Kidney glomerular epithelial cell (primary cell): ENCODE results near the gene CYB561.
A peak's percentile ranks its signal among the peaks of the same experiment; 100 is the strongest.

Source experiments
- DNase-seq: peaks from one replicate; lab custom pipeline; 2025; lab: John Stamatoyannopoulos, UW

The CYB561 gene

DNA sequence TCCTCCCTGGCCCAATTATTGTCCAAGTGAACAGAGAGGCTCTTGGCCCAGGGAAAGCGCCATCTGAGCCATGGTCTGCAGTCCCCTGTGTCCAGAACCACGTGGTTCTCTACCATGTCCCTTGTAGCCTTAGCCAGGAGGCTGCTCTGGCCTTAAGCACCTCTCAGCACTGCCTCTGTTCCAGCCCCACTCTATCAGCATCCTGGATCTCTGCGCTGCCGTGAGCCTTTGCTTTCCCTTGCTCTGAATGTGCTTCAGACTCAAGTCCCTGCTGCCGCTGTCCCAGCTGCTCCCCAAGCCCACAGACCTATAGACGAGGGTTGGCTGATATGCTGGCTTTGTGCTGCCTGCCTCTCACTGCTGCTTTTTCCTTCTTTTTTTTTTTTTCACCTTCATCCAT lies 33.9 kb downstream of the CYB561 start:
- DNase-seq, result no peak

DNA sequence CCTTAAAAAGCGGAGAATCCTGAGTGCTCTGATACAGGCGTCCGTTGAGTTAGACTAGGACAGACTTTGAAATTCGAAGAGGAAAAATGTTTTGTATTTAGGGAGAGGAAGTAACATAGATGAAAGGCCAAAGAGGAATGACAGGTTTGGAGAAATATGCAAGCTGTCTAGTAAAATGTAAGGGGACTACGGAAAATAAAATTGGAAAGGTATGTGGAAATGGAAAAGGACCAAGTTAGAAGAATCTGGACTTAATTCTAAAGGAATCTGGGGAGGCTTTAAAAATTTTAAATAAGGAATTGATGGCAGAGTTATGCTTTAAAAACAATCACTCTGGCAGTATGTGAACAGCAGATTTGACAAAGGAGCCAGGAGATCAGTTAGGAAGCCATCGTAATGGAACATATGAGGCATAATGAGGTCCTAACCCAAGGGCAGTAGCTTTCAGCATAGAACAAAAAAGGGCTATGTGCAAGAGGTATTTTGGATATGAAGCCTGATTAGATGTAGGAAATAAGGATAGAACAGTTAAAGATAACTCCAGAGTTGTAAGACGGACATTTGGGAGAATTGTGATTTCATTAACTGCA lies 38.3 kb downstream of the CYB561 start:
- DNase-seq, result no peak

DNA sequence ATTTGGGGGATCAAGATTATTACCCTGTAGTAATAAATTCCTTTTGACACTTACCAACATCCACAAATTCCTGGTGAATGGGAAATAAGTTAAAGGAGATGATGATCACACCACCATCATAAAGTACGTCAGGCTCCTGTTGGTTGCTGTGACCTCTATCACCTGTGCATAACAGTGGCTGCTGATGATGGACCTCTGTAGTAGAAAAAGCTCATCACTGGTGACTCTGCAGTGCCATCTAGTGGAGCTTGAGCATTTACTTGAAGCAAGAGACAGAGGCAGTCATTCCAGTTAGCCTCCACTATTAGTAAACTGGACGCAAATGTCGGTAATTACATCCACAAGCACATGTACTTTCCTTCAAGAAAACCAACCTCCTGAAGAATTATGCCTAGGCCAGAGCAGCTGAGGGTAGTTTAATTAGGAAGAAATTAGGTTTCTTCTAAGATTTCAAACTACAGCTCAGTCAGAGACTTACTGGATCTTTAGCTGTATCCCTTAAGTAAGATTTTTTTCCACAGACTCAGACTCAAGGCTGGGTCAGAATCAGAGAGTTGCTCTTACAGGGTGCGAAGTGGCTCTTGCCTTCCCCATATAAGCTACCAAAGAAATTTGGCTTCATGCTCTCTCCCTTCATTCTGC lies 39.3 kb downstream of the CYB561 start:
- peak; percentile 76 for DNase-seq

DNA sequence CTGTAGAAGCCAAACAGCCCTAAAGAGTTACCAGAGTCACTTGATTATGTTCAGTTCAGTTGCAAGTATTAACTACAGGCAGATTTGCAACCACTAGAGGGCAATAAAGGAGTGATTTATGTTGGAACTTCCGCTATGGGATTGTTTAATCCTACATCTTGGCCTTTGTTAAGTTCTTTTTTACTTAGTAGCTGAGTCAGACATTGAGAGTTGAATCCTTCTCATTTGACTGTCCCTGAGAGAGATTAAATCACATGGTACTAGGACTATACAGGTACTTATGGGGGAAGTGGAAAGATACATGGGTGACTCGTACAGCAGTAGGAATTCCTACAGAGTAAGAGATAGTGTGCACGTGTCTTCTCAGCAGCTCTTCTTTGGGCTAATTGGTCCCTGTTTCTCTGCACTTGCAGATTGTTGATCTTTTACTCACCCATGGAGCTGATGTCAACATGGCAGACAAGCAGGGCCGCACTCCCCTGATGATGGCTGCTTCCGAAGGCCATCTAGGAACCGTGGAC lies 40.3 kb downstream of the CYB561 start:
- DNase-seq, result peak; percentile 50

DNA sequence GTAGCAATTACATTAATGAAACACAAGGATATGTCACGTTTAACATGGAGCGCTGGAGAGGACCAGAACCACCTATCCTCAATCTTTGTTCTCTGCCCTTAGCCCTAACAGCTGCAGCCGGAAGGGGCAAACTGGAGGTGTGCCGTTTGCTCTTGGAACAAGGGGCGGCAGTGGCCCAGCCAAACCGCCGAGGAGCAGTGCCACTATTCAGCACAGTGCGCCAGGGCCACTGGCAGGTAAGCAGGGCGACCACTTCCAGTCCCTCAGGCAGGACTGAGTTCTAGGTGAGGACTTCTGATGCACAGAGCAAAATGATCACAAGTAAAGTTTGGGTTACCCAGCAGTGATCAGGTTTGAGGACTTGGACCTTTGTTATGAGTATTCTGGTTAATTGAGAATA lies 41.1 kb downstream of the CYB561 start:
- no peak for DNase-seq

DNA sequence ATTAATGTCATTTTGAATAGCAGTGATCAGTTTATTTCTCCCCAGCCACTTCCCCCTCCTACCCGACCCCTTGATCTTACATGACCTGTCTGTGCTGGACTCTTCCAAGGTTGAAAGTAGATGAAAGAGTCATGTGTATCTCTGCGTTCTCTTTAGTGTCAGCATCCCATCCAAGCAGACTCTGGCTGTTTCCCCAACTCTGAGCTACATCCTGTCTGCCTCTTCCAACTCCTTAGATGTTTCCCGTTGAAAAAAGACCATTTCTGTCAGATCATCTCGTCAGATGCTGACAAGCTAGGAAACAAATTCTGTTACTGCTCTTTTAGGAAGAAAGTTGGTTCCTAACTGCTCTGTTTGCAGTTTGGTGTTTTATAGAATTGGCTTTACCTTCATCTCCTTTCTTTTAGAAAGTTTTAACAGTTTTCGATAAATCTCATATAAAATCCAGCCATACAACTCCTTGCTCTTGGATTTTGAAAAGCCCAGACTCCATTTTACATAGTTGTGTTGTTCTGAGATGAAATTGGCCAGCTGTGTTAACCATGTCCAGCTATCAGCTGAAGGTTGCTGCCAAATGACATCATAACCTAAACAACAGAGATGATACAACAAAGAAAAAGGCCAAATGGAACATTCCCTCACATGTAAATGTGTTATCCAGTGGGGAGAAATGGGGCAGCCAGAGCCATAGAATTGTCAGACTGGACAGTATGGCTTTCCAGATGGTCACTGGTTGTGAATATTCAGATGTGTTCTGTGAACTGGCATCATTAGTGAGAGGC lies 43.5 kb downstream of the CYB561 start:
- DNase-seq, result no peak

DNA sequence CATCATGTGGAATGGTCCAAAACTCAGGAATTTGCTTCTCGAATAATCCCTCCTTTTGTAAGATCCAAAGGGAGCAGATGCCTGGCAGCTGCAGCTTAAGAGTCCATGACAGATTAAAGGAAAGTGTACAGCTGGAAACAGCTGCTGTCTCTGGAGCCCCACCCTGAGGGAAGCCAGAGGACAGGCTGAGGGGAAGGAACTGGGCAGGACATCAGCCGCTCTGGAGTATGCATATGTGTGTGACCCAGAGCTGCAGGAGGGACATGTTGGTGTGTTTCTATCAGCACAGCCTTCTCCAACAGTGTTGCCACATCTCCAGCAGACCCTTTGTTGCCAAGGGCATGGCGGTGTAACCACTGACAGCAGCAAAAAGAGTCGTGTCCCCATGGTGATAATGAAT lies 46.2 kb downstream of the CYB561 start:
- no peak for DNase-seq

DNA sequence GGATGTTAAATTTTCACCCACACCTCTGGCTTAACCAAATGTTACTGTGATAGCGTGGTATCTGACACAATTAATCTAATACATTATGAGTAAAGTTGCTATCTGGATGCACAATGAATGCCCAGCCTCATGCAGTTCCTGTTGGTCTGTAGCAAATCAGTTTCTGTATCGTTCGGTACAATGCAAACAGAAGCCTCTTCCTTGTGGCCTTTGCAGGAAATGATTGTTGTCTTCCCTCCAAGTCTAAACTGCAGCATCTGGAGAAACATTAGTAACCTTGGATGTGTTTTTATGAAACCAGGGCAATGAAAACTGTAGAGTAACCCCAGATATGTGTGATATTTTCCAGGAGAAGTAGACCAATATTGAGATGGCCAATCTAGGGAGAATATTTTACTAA lies 46.8 kb downstream of the CYB561 start:
- no peak for DNase-seq

DNA sequence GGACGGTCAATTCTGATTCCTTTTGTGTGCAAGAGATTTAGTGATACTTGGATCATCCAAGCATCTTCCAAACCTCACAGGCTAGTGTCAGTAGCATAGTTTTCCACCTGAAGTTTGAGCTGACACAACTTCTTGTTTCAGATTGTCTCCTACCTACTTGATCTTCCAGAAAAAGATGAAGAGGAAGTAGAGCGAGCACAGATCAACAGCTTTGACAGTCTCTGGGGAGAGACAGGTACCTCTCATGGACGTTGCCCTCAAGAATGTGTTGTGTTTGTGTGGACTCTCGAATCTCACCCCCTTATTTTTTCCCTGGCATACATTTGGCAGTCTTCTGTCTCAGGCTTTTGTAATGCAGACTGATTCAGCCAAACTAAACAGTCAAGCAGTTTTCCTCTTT lies 47.4 kb downstream of the CYB561 start:
- DNase-seq, result no peak

DNA sequence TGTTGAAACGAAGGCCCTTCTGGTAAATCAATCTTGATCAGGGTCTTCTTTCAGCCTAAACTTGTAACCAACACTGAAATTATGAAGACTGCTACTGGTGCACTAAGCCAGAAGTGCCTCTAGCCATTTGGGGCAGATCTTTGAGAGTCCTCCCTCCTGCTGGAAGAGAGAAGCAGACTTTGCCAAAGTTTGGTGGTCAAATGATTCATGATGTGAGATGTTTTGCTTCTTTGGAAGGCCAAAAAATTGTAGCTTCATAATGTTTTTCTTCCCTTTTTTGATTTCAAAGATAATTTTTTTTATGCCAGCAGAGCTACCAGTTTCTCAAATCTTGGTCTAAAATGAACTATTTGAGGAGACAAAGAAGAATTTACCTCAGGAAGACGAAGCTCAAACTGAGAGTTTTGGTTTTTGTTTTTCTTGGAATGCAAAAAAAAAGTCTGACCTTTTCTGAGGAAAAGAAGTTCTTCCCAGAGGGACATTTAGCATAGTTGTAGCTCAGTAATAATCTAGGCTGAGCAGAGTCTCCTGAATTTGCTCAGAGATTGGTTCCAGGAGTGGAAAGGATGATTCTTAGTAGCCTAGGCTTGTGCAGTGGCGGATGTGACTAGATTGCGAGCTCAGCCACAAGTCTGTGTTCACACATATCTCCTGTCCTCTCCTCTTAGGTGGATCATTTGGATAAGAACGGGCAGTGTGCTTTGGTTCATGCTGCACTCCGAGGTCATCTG lies 50.9 kb downstream of the CYB561 start:
- DNase-seq, result no peak

DNA sequence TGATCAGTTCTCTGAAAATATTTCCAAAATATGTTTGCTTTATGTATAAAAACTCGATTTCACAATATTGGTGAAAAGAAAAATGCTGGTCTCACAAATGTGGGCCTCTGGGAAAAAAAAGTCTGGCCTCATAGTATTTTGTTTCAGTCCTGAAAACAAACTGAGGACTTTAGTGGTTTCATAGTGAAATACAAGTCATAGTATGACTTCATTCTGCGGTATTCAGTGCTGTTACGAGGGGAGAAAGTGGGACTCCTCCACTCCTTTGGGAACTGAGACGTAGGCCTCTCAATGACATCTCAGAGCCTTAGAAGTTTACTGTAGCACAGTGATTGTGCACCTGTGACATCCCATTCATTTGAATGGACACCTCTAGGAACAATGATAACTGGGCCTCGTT lies 56.0 kb downstream of the CYB561 start:
- DNase-seq, result no peak

DNA sequence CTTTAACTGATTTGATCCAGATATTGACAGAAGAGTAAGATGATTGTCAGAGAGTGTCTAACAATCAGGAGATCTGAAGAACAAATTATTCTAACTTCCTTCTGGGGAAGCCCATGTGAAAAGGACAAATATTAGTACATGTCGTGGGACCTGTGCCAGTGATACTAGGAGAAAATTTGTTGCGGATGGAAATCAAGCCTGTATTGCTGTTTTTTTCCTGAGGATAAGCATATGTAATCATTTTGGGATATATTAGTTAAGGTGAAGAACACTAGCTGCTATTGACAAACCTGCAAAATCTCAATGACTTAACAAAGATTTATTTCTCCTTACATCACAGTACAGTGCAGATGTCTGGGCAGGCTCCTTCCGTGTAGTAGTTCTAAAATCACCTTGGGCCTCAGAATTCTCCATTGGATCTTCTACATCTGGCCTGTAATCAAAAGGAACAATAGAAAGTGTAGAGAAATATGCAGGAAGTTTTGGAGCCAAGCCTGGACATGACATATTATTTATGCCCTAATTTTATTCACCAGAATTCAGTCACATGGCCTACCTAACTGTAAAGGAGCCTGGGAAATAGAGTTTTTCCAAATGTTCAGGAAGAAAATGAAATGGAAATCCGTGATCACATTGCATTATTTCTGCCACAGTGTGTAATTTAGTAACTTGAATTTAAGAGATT lies 58.3 kb downstream of the CYB561 start:
- no peak for DNase-seq

DNA sequence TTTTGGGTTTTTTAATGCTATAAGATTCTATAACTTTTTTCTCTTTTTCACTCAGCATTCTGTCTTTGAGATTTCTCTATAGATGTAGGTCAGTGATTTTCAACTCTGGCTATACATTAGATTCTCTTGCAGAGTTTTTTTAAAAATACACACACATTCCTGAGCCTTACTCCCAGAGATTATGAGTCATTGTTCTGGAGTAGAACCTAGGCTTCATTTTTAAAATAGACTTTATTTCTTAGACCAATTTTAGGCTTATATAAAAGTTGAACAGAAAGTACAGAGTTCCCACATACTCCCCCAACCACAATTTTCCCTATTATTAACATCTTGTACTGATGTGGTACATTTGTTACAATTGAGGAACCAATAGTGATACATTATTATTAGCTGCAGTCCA lies 63.3 kb downstream of the CYB561 start:
- peak; percentile 7 for DNase-seq
